Lung microvascular endothelial cell (primary cell): ENCODE measurements around the gene KCTD16. TPM values are rescaled to one million over a fixed set of nuclear protein-coding genes. Genes with fewer than 3 reads are reported as not detected.

Experiments used
- DNase-seq, 2 donors: peaks; one replicate each; pipeline versions ENCODE4 v3.0.0 to v3.0.0-alpha.2; 2010; ENCODE audit warnings: low read depth in 2 of 2
- total RNA-seq: library from RNA; depleted of rRNA; stranded (reverse); fragments of >200 nt; gene quantifications from 2 replicates; pipeline ENCODE4 v1.2.1, GENCODE V29; 2014

KCTD16 gene
- total RNA-seq, 1 donor from 2014 or later = under 0.01 TPM

GRCh38 chr5:144284036-144284435 is 113.4 kb downstream of the KCTD16 start:
- DNase-seq = peak in 1 of 2 donors; percentile 4

GRCh38 chr5:144284931-144285502 is 114.3 kb downstream of the KCTD16 start:
- DNase-seq = peak in 1 of 2 donors; percentile 38

- no peak for DNase-seq
These were observed 118.6 kb downstream of the KCTD16 start for GRCh38 chr5:144289277-144289676.

GRCh38 chr5:144292029-144292428 is 121.4 kb downstream of the KCTD16 start:
- no peak for DNase-seq

GRCh38 chr5:144295284-144295683 is 124.6 kb downstream of the KCTD16 start:
- DNase-seq = no peak

GRCh38 chr5:144297081-144297480 is 126.4 kb downstream of the KCTD16 start:
- no peak for DNase-seq

GRCh38 chr5:144298658-144299057 is 128.0 kb downstream of the KCTD16 start:
- no peak for DNase-seq

- no peak for DNase-seq
These were observed 134.0 kb downstream of the KCTD16 start for GRCh38 chr5:144304688-144305087.

GRCh38 chr5:144307736-144308135 is 137.1 kb downstream of the KCTD16 start:
- DNase-seq = no peak

GRCh38 chr5:144308174-144308573 is 137.5 kb downstream of the KCTD16 start:
- DNase-seq = no peak

GRCh38 chr5:144308906-144309670 is 138.4 kb downstream of the KCTD16 start:
- peak in 1 of 2 donors; percentile 3 for DNase-seq

GRCh38 chr5:144310621-144311020 is 139.9 kb downstream of the KCTD16 start:
- DNase-seq = no peak

GRCh38 chr5:144313147-144313726 is 142.6 kb downstream of the KCTD16 start:
- no peak for DNase-seq

GRCh38 chr5:144315026-144315425 is 144.4 kb downstream of the KCTD16 start:
- no peak for DNase-seq

GRCh38 chr5:144315994-144316634 is 145.4 kb downstream of the KCTD16 start:
- DNase-seq = no peak

GRCh38 chr5:144318011-144318410 is 147.3 kb downstream of the KCTD16 start:
- DNase-seq = no peak

- no peak for DNase-seq
These were observed 147.8 kb downstream of the KCTD16 start for GRCh38 chr5:144318460-144318859.

- no peak for DNase-seq
These were observed 152.5 kb downstream of the KCTD16 start for GRCh38 chr5:144323181-144323580.

GRCh38 chr5:144325532-144325931 is 154.9 kb downstream of the KCTD16 start:
- DNase-seq = no peak

GRCh38 chr5:144328494-144328893 is 157.8 kb downstream of the KCTD16 start:
- no peak for DNase-seq

- DNase-seq = no peak
These were observed 158.3 kb downstream of the KCTD16 start for GRCh38 chr5:144328980-144329379.

GRCh38 chr5:144329681-144330080 is 159.0 kb downstream of the KCTD16 start:
- no peak for DNase-seq
